ENCODE data around the gene CLOCK. TPM values are rescaled to one million over a fixed set of nuclear protein-coding genes. Genes with fewer than 3 reads are reported as not detected.

CLOCK gene
- total and polyA plus RNA-seq, 2 of the 8 experiments (the other 6 are each of a cell fraction or from before 2014, with no cell fraction given), result 7.7 to 24.2 TPM

DNA sequence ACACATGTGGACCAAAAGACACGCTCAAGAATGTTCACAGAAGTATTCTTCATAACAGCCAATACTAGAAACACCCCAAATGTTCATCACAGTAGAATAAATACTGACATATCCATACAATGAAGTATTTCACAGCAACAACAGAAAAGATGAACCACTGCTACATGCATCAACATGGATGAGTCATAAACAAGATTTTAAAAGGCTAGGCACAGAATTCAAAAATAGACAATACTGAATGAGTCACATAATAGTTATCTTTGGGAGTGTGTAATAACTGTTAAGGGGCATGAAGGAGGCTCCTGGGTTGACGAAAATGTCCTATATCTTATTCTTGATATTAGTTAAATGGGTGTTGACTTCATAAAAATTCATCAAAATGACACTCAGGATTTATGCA is 43.5 kb downstream of the CLOCK start:
- H3K79me1 ChIP-seq (ENCODE audit: low read depth, low read length), result peaks cover 3% of the 10 kb centered on the region; the same call in 1 of the 2 replicates
- no peak overlapping the region for H3K56ac ChIP-seq (replicated peaks; ENCODE audit: insufficient read length, low read depth, low read length)
- no peaks in the 10 kb centered on the region for H3K27me3 ChIP-seq (replicated peaks in 1 of 4; ENCODE audit: control insufficient read depth in 3 of 4, extremely low read depth in 1 of 4, insufficient read depth in 3 of 4, low read length in 3 of 4)
- H3K9ac ChIP-seq (replicated peaks in 1 of 4; ENCODE audit: extremely low read depth in 1 of 4, low read depth in 3 of 4, low read length in 3 of 4), result no peak overlapping the region
- H2BK12ac ChIP-seq (ENCODE audit: low read depth, low read length), result no peak overlapping the region
- H4K8ac ChIP-seq (ENCODE audit: extremely low read depth, insufficient read depth, low read length), result no peak overlapping the region
- no peak for DNase-seq (ENCODE audit: low read depth in 1 of 2, low spot score in 2 of 2)
- no peak overlapping the region for H3K23ac ChIP-seq (ENCODE audit: insufficient read length)
- FAIRE-seq, result no peak
- no peak overlapping the region for H3K14ac ChIP-seq (ENCODE audit: insufficient read length)
- H3K4ac ChIP-seq (replicated peaks; ENCODE audit: insufficient read length, low read depth, low read length), result no peak overlapping the region
- H2AK5ac ChIP-seq (ENCODE audit: low read depth, low read length), result no peak overlapping the region
- H2BK120ac ChIP-seq (replicated peaks; ENCODE audit: low read depth, low read length), result no peak overlapping the region
- peaks cover 3 to 4% of the 10 kb centered on the region in 2 experiments for H4K20me1 ChIP-seq (replicated peaks in 1 of 2; ENCODE audit: control insufficient read depth in 1 of 2, insufficient read depth in 2 of 2, low read length in 2 of 2)
- no peak for TF ChIP-seq PHF8 (conservative IDR thresholded peaks at IDR 0.05; ENCODE audit: low read depth, low read length)
- POLR2A ChIA-PET (ENCODE audit: partially characterized antibody), result interaction anchor here (0.6 kb wide), 1 partner anchor 353 kb away, joined by 3 read pairs; no protein-coding TSS in a partner anchor
- H4K5ac ChIP-seq (ENCODE audit: insufficient read length, low read depth, low read length), result no peak overlapping the region
- H3K9me3 ChIP-seq (ENCODE audit: insufficient read depth in 2 of 2, low read depth in 1 of 2, low read length in 1 of 2), result no peaks in the 10 kb centered on the region
- peaks cover 0 to 25% of the 10 kb centered on the region in 2 experiments; a peak in 2 of 4 replicates for H3K79me2 ChIP-seq (ENCODE audit: control insufficient read depth in 1 of 2, insufficient read depth in 2 of 2, low read length in 2 of 2)
- no peak overlapping the region for H3K4me2 ChIP-seq (ENCODE audit: insufficient read depth in 1 of 2, low read depth in 2 of 2, low read length in 2 of 2)
- WGBS, 2 experiments (ENCODE audit: extremely low coverage in 1 of 2, insufficient coverage in 1 of 2, insufficient read length in 1 of 2, insufficient replicate concordance in 2 of 2, low coverage in 1 of 2, low lambda C conversion rate in 2 of 2, missing lambda C conversion rate in 1 of 2), result 96% methylated on average over 2 of the region's 2 CpGs; no CpG with 5 or more reads in 1 of the 2 experiments
- no peak overlapping the region for H4K91ac ChIP-seq (replicated peaks; ENCODE audit: insufficient read length, low read length)
- CTCF ChIA-PET (ENCODE audit: partially characterized antibody), result no interaction called here
- no peak overlapping the region for H2BK20ac ChIP-seq (ENCODE audit: low read length)
- no peak overlapping the region for H2BK15ac ChIP-seq (ENCODE audit: low read length)
- no peak overlapping the region for H3K27ac ChIP-seq (ENCODE audit: low read depth, low read length)
- no peaks in the 10 kb centered on the region for H3K23me2 ChIP-seq (ENCODE audit: low read depth, low read length)
- peaks cover 0 to 12% (median 0%) of the 10 kb centered on the region in 4 experiments; a peak in 1 of 8 replicates for H3K36me3 ChIP-seq (ENCODE audit: control insufficient read depth in 2 of 4, insufficient read depth in 4 of 4, low read length in 3 of 4)
- 0 out of 7 replicates have a peak, but pooled peaks cover 0 to 2% (median 0%) of the 10 kb centered on the region in 4 experiments for H3K4me1 ChIP-seq (replicated peaks in 1 of 4; ENCODE audit: control insufficient read depth in 3 of 4, insufficient read depth in 4 of 4, low read length in 3 of 4)
- H3K4me3 ChIP-seq (ENCODE audit: extremely low read depth in 1 of 4, insufficient read depth in 2 of 4, low read depth in 3 of 4, low read length in 4 of 4), result no peak overlapping the region
- no peak overlapping the region for H2BK5ac ChIP-seq (ENCODE audit: low read depth, low read length)
- no peak overlapping the region for H3K18ac ChIP-seq (ENCODE audit: extremely low read depth, low read length)
- H2AFZ ChIP-seq (ENCODE audit: low read length), result no peak overlapping the region

Data from H1 (cell line).